Loucy (cell line): ENCODE data around the gene TMC5.

Source experiments
- CTCF ChIP-seq: fragments of 200-600 bp; sonication (generic); conservative IDR thresholded peaks from 2 replicates; pipeline ENCODE4 v1.5.1; 2014; ENCODE audit warnings: mild to moderate bottlenecking, antibody characterized with exemption, low read length
- EZH2phosphoT487 ChIP-seq: fragments of 200-600 bp; IDR thresholded peaks from 2 replicates; pipeline ENCODE4 v1.6.1; 2018; ENCODE audit warnings: antibody characterized with exemption, mild to moderate bottlenecking, moderate library complexity, borderline replicate concordance

GRCh38 chr16:19524356-19524615 is 106.6 kb downstream of the TMC5 start:
- TF ChIP-seq CTCF = no peak
- no peak for TF ChIP-seq EZH2phosphoT487
